H9 (cell line): Measurements from ENCODE around the gene MOSMO. TPM values are rescaled to one million over a fixed set of nuclear protein-coding genes. Genes with fewer than 3 reads are reported as not detected.

Experiments
- DNase-seq: peaks from one replicate; pipeline ENCODE4 v3.0.0-alpha.2; 2017
- H2AFZ ChIP-seq: one replicate; pipeline ENCODE4 v1.6.1; 2013; ENCODE audit warnings: mild to moderate bottlenecking, low read length, control low read depth, moderate library complexity
- H2AK5ac ChIP-seq: 2 replicates; pipeline ENCODE4 v1.6.1; 2013; ENCODE audit warnings: low read length, control low read depth, mixed read lengths; ENCODE audit not compliant: insufficient read length
- H2BK120ac ChIP-seq: one replicate; pipeline ENCODE4 v1.6.1; 2013; ENCODE audit warnings: low read depth, mild to moderate bottlenecking, low read length, control low read depth, inconsistent platforms; ENCODE audit not compliant: poor library complexity, severe bottlenecking
- H2BK12ac ChIP-seq: 2 replicates; pipeline ENCODE4 v1.6.1; 2013; ENCODE audit warnings: low read length, control low read depth, mixed read lengths, low read depth; ENCODE audit not compliant: insufficient read length
- H2BK15ac ChIP-seq: 2 replicates; pipeline ENCODE4 v1.6.1; 2013; ENCODE audit warnings: low read depth, low read length, control low read depth
- H2BK20ac ChIP-seq: one replicate; pipeline ENCODE4 v1.6.1; 2013; ENCODE audit warnings: low read depth, mild to moderate bottlenecking, low read length, control low read depth, inconsistent platforms; ENCODE audit not compliant: poor library complexity, severe bottlenecking
- H2BK5ac ChIP-seq: 2 replicates; pipeline ENCODE4 v1.6.1; 2013; ENCODE audit warnings: low read length, control low read depth, mixed read lengths; ENCODE audit not compliant: insufficient read length
- H3K14ac ChIP-seq: 2 replicates; pipeline ENCODE4 v1.6.1; 2013; ENCODE audit warnings: low read length, control low read depth; ENCODE audit not compliant: insufficient read depth
- H3K18ac ChIP-seq: 2 replicates; pipeline ENCODE4 v1.6.1; 2013; ENCODE audit warnings: low read depth, mild to moderate bottlenecking, mixed read lengths, low read length, control low read depth; ENCODE audit not compliant: insufficient read length
- H3K23ac ChIP-seq: 2 replicates; pipeline ENCODE4 v1.6.1; 2013; ENCODE audit warnings: low read length, control low read depth, mixed read lengths, low read depth; ENCODE audit not compliant: insufficient read length
- H3K23me2 ChIP-seq: 2 replicates; pipeline ENCODE4 v1.6.1; 2013; ENCODE audit warnings: low read depth, mild to moderate bottlenecking, mixed read lengths, low read length, control low read depth; ENCODE audit not compliant: insufficient read length, poor library complexity, severe bottlenecking
- H3K27ac ChIP-seq: 2 replicates; pipeline ENCODE4 v1.5.1; 2013; ENCODE audit warnings: low read length, control low read depth, mixed read lengths, low read depth; ENCODE audit not compliant: insufficient read length
- H3K27me3 ChIP-seq: 2 replicates; pipeline ENCODE4 v1.6.1; 2013; ENCODE audit warnings: low read length, control low read depth, inconsistent platforms; ENCODE audit not compliant: insufficient read depth
- H3K4ac ChIP-seq: 2 replicates; pipeline ENCODE4 v1.6.1; 2013; ENCODE audit warnings: low read depth, mild to moderate bottlenecking, control low read depth, inconsistent platforms, low read length, moderate library complexity
- H3K4me1 ChIP-seq: 2 replicates; pipeline ENCODE4 v1.6.1; 2013; ENCODE audit warnings: low read length, control low read depth, inconsistent platforms; ENCODE audit not compliant: insufficient read depth
- H3K4me2 ChIP-seq: 2 replicates; pipeline ENCODE4 v1.6.1; 2013; ENCODE audit warnings: low read length, control low read depth, mixed read lengths; ENCODE audit not compliant: insufficient read length, insufficient read depth
- H3K56ac ChIP-seq: 2 replicates; pipeline ENCODE4 v1.6.1; 2013; ENCODE audit warnings: low read depth, mild to moderate bottlenecking, mixed read lengths, low read length, control low read depth; ENCODE audit not compliant: insufficient read length
- H3K79me1 ChIP-seq: 2 replicates; pipeline ENCODE4 v1.6.1; 2013; ENCODE audit warnings: low read depth, mild to moderate bottlenecking, moderate library complexity, low read length, control low read depth, inconsistent platforms; ENCODE audit not compliant: insufficient read depth, poor library complexity, severe bottlenecking
- H3K79me2 ChIP-seq: 2 replicates; pipeline ENCODE4 v1.6.1; 2013; ENCODE audit warnings: low read length, control low read depth, inconsistent platforms; ENCODE audit not compliant: insufficient read depth
- H3K9ac ChIP-seq: 2 replicates; pipeline ENCODE4 v1.6.1; 2013; ENCODE audit warnings: low read length, control low read depth, mixed read lengths; ENCODE audit not compliant: insufficient read length; ENCODE audit errors: extremely low read depth
- H3K9me3 ChIP-seq: one replicate; pipeline ENCODE4 v1.6.1; 2013; ENCODE audit warnings: low read depth, low read length, inconsistent platforms; ENCODE audit not compliant: control insufficient read depth
- H3T11ph ChIP-seq: one replicate; pipeline ENCODE4 v1.6.1; 2013; ENCODE audit warnings: mild to moderate bottlenecking, low read length, control low read depth, inconsistent platforms
- H4K20me1 ChIP-seq: one replicate; pipeline ENCODE4 v1.6.1; 2013; ENCODE audit not compliant: control insufficient read depth, insufficient read length, insufficient read depth
- H4K5ac ChIP-seq: 2 replicates; pipeline ENCODE4 v1.6.1; 2013; ENCODE audit warnings: low read depth, mild to moderate bottlenecking, mixed read lengths, low read length, control low read depth; ENCODE audit not compliant: insufficient read length
- H4K8ac ChIP-seq: replicated peaks from 2 replicates; pipeline ENCODE4 v1.6.1; 2013; ENCODE audit warnings: low read length, control low read depth, mixed read lengths, low read depth; ENCODE audit not compliant: insufficient read length
- H4K91ac ChIP-seq: 2 replicates; pipeline ENCODE4 v1.6.1; 2013; ENCODE audit warnings: low read depth, mild to moderate bottlenecking, moderate library complexity, mixed read lengths, low read length, control low read depth; ENCODE audit not compliant: insufficient read length
- H3K27ac Mint-ChIP-seq, 3 experiments: 2 replicates in 2 of 3; 3 replicates in 1 of 3; pipeline ENCODE4 v1.8.0; 2020 to 2021; ENCODE audit warnings: mixed read lengths in 3 of 3, mild to moderate bottlenecking in 1 of 3, moderate library complexity in 1 of 3
- H3K27me3 Mint-ChIP-seq: 2 replicates; pipeline ENCODE4 v1.8.0; 2021; ENCODE audit warnings: low read depth, mild to moderate bottlenecking, moderate library complexity, mixed read lengths
- H3K36me3 Mint-ChIP-seq, 3 experiments: 2 replicates in 2 of 3; 3 replicates in 1 of 3; pipeline ENCODE4 v1.8.0; 2020 to 2021; ENCODE audit warnings: low read depth in 3 of 3, mixed read lengths in 3 of 3; ENCODE audit not compliant: insufficient read depth in 1 of 3
- H3K4me1 Mint-ChIP-seq, 2 experiments: 2 replicates each; pipeline ENCODE4 v1.8.0; 2020; ENCODE audit warnings: mixed read lengths in 2 of 2
- H3K4me3 Mint-ChIP-seq, 2 experiments: 2 replicates in 1 of 2; 3 replicates in 1 of 2; pipeline ENCODE4 v1.8.0; 2020 to 2021; ENCODE audit warnings: mild to moderate bottlenecking in 2 of 2, mixed read lengths in 2 of 2, moderate library complexity in 1 of 2
- H3K9me3 Mint-ChIP-seq, 2 experiments: 2 replicates in 1 of 2; 3 replicates in 1 of 2; pipeline ENCODE4 v1.8.0; 2020; ENCODE audit warnings: mild to moderate bottlenecking in 2 of 2, mixed read lengths in 2 of 2, moderate library complexity in 1 of 2
- WGBS: extraction: QIAGEN DNeasy Blood & Tissue Kit; methylation state at CpG from one replicate; pipeline ENCODE4 v1.1.7; 2013; ENCODE audit warnings: missing lambda C conversion rate, low lambda C conversion rate, mixed read lengths; ENCODE audit not compliant: insufficient read length; ENCODE audit errors: extremely low coverage; 5-methylcytosine and 5-hydroxymethylcytosine counted together
- total RNA-seq: library from RNA; stranded (reverse); gene quantifications from 2 replicates; pipeline ENCODE4 v1.2.1, GENCODE V29; 2021
- TF ChIP-seq, protein P1 (sequence below): fragments of 200-600 bp; sonication (generic); conservative IDR thresholded peaks from 3 replicates; pipeline ENCODE4 v1.8.0; 2021; ENCODE audit warnings: antibody characterized with exemption, mild to moderate bottlenecking

MOSMO gene
- total RNA-seq, 1 experiment from 2014 or later = 13.5 TPM

GRCh38 chr16:22010902-22011301 is 3.0 kb downstream of the MOSMO start:
- Mint-ChIP-seq H3K9me3 (no peaks in the 10 kb centered on the region; a peak in 1 of 5 replicates), H3K4me1 (peaks cover 15% of the 10 kb centered on the region in 2 experiments), H3K4me3 (no peak overlapping the region), H3K27ac (no peak overlapping the region), H3K27me3 (peaks cover 8% of the 10 kb centered on the region; the same call in 1 of the 2 replicates), H3K36me3 (no peaks in the 10 kb centered on the region)
- no peak overlapping the region for H4K5ac ChIP-seq
- peaks cover 3% of the 10 kb centered on the region; the same call in 1 of the 2 replicates for H3K4me1 ChIP-seq
- H3K23ac ChIP-seq = no peak overlapping the region
- H3K56ac ChIP-seq = no peak overlapping the region
- H3K27ac ChIP-seq = no peak overlapping the region
- no peaks in the 10 kb centered on the region for H3K9me3 ChIP-seq
- H2BK15ac ChIP-seq = no peak overlapping the region
- no peak overlapping the region for H3K4me2 ChIP-seq
- H4K8ac ChIP-seq = no peak overlapping the region
- DNase-seq = no peak
- no peak overlapping the region for H2BK120ac ChIP-seq
- no peak overlapping the region for H2AFZ ChIP-seq
- H4K91ac ChIP-seq = no peak overlapping the region
- no CpG with 5 or more reads among the region's 5 CpGs for WGBS
- no peaks in the 10 kb centered on the region for H3K79me1 ChIP-seq
- H2BK20ac ChIP-seq = no peak overlapping the region
- H3K27me3 ChIP-seq = no peaks in the 10 kb centered on the region
- H3K4ac ChIP-seq = no peak overlapping the region
- peaks cover 3% of the 10 kb centered on the region; the same call in 1 of the 2 replicates for H3K79me2 ChIP-seq
- no peak overlapping the region for H3K9ac ChIP-seq
- no peak overlapping the region for H2AK5ac ChIP-seq
- H3K23me2 ChIP-seq = peaks cover 17% of the 10 kb centered on the region
- TF ChIP-seq, protein P1, sequence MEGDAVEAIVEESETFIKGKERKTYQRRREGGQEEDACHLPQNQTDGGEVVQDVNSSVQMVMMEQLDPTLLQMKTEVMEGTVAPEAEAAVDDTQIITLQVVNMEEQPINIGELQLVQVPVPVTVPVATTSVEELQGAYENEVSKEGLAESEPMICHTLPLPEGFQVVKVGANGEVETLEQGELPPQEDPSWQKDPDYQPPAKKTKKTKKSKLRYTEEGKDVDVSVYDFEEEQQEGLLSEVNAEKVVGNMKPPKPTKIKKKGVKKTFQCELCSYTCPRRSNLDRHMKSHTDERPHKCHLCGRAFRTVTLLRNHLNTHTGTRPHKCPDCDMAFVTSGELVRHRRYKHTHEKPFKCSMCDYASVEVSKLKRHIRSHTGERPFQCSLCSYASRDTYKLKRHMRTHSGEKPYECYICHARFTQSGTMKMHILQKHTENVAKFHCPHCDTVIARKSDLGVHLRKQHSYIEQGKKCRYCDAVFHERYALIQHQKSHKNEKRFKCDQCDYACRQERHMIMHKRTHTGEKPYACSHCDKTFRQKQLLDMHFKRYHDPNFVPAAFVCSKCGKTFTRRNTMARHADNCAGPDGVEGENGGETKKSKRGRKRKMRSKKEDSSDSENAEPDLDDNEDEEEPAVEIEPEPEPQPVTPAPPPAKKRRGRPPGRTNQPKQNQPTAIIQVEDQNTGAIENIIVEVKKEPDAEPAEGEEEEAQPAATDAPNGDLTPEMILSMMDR = no peak
- H3K14ac ChIP-seq = no peak overlapping the region
- H2BK5ac ChIP-seq = no peak overlapping the region
- H2BK12ac ChIP-seq = no peak overlapping the region
- no peak overlapping the region for H3K18ac ChIP-seq
- H4K20me1 ChIP-seq = no peaks in the 10 kb centered on the region
- H3T11ph ChIP-seq = no peak overlapping the region
